ENCODE data around the gene ADARB2. TPM values are rescaled to one million over a fixed set of nuclear protein-coding genes. Genes with fewer than 3 reads are reported as not detected.

The ADARB2 gene
- total RNA-seq, 1 experiment from 2014 or later = not detected

DNA sequence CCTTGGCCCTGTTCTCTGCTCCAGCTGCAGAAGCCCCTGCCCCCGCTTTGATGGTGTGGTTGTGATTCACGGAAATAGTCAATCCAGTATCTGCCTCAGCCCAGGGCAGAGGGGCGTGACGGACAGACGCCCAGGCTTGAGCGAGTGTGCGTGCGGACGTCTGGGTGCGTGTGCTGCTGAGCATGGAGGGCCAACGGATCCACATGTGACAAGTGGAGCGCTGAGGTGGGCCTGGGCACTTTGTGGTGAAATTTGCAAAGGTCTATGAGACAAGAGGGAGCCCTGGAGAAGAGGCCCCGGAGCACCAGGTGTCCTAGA, 586.7 kb downstream of the ADARB2 start:
- in situ Hi-C loops (cut with HindIII; ENCODE audit: low sequenced_read_pairs) = no loop called here
- DNase-seq (ENCODE audit: low spot score) = no peak

DNA sequence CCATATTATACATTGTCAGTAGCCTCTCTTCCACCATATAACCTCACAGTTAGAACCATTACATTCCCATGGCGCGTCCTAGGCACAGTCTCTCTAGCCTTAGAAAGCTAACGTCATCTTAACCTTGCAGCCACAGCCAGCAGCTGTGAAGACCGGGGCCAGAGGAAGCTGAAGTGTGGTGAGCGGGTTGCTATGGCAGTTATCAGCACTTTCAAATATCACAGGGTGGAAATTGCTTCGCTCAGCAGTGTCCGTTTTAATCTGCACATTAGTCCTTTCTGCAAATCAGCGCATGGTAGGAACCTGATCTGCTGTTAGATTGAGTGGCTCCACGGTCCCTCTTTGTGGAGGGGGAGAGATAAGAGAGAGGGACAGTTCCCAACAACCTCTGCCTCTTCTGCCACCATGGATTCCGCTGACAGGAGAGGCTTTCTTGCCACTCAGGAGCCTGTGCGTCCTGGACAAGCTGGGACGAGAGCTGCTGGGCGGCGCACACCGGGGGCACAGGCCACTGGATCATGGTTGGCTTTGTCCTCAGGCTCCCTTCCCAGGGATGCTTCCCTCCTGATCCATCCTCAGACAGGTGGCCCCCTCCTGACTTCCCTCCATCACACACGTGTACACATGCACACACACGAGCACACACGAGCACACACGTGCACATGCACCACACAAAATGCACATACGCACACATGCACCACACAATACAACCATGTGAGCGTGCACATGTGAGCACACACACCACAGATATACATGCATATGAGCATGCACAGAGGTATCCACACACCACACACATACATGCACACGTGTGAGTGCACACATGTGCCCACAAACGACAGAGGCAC, 587.3 kb downstream of the ADARB2 start:
- in situ Hi-C loops (cut with HindIII; ENCODE audit: low sequenced_read_pairs) = no loop called here
- no peak for DNase-seq (ENCODE audit: low spot score)

GRCh38 chr10:1148855-1149605, 588.3 kb downstream of the ADARB2 start:
- in situ Hi-C loops (cut with HindIII; ENCODE audit: low sequenced_read_pairs) = no loop called here
- DNase-seq (ENCODE audit: low spot score) = no peak

GRCh38 chr10:1147810-1148209, 589.5 kb downstream of the ADARB2 start:
- in situ Hi-C loops (cut with HindIII; ENCODE audit: low sequenced_read_pairs) = no loop called here
- DNase-seq (ENCODE audit: low spot score) = no peak

GRCh38 chr10:1142596-1142995, 594.7 kb downstream of the ADARB2 start:
- in situ Hi-C loops (cut with HindIII; ENCODE audit: low sequenced_read_pairs) = no loop called here
- no peak for DNase-seq (ENCODE audit: low spot score)

DNA sequence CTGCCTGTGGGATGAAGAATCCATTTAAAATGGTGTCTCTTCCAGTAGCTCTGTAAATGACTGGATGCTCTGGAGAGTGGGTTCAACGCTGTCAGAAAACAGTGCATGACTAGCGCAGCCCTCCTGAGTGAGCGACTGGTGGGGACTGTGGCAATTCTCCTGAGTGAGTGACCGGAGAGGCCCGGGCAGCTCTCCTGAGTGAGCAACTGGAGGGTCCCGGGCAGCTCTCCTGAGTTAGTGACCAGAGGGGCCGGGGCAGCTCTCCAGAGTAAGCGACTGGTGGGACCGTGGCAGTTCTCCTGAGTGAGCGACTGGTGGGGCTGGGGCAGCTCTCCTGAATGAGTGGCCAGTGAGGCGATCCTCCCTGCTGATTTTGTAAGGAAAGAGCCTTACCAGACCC, 595.6 kb downstream of the ADARB2 start:
- in situ Hi-C loops (cut with HindIII; ENCODE audit: low sequenced_read_pairs) = no loop called here
- DNase-seq (ENCODE audit: low spot score) = no peak

DNA sequence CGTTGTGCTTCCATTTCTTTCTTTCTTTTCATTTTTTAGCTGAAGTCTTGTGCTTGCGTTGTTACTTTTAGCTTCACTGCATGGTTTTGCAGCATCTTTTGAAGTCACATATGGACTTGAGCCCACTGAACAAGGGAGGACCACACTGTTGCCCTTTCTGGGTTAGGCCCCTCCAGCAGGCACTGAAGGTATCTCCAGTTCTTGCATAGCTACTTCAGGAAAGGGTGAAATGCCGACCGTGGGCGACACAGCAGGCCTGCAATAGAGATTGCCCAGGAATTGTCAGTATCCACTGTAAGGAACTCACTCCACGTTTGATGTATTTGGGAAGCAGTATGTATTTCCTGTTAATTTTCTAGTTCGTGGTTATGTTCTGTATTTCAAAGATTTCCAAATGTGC, 596.1 kb downstream of the ADARB2 start:
- DNase-seq (ENCODE audit: low spot score) = no peak
- in situ Hi-C loops (cut with HindIII; ENCODE audit: low sequenced_read_pairs) = no loop called here

DNA sequence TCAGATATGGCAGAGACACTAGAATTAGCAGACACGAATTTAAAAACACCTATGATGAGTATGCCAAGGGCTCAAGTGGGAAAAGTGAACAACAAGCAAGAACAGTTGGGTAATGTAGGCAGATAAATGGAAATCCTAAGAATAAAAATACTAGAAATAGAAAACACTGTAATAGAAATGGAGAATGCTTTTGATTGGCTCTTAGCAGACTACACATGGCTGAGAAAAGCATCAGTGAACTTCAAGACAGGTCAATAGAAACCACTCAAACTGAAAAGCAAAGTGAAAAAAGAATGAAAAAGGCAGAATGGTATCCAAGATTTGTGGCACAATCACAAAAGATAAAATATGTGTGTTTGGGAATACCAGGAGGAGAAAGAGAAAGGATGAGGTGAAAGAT, 598.8 kb downstream of the ADARB2 start:
- DNase-seq (ENCODE audit: low spot score) = no peak
- in situ Hi-C loops (cut with HindIII; ENCODE audit: low sequenced_read_pairs) = no loop called here

DNA sequence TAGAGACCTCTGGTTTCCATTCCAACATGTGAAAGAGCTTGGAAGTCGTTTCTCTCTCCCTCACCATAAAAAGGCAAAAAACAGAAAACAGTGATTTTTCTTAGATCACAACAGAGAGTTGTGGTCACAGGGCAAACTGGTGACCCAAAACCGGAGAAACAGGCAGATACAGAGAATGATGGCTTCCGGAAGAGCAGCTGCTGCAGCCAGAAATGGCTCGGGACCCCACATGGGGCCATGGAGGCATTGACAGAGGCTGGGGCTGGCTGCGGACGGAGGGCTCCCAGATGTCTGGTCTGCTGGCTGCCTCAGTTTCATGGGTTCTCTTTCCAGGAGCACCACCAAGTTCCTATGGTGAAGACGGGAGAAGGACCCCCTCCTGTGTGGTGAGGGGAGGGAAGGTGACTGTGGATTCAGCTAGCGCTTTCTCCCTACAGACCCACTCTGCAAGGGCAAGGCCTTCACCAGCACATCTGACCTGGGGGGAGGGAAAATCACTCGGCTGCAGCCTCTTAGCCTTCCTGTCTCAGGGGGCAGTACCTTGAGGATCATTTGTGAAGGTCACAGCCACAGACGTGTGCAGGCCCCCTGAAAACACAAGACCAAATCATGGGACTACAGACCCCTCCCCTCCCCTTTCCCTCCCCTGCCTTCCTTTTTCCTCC, 599.7 kb downstream of the ADARB2 start:
- in situ Hi-C loops (cut with HindIII; ENCODE audit: low sequenced_read_pairs) = no loop called here
- DNase-seq (ENCODE audit: low spot score) = no peak

- DNase-seq (ENCODE audit: low spot score) = no peak
- in situ Hi-C loops (cut with HindIII; ENCODE audit: low sequenced_read_pairs) = no loop called here
Observed at GRCh38 chr10:1136268-1136667, 601.1 kb downstream of the ADARB2 start.

DNA sequence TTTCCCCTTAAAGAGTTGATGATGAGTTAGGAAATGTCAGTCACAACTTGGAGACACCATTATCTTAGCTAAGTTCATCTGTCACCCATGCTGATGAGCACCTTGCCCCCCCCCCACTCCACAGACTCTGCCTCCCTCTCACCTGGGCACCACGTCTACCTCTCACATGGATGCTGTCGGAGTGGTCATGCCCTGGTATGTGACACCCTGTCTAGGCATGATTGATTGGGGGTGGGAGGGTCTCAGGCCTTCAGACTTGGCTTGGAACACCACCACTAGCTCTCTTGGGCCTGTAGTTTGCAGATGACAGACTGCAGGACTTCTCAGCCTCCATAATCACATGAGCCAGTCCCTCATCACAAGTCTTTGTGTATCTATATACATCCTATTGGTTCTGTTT, 603.2 kb downstream of the ADARB2 start:
- in situ Hi-C loops (cut with HindIII; ENCODE audit: low sequenced_read_pairs) = no loop called here
- DNase-seq (ENCODE audit: low spot score) = no peak

- DNase-seq (ENCODE audit: low spot score) = no peak
- in situ Hi-C loops (cut with HindIII; ENCODE audit: low sequenced_read_pairs) = no loop called here
Observed at GRCh38 chr10:1133495-1134045, 603.8 kb downstream of the ADARB2 start.

- no peak for DNase-seq (ENCODE audit: low spot score)
Observed at GRCh38 chr10:1132584-1132983, 604.7 kb downstream of the ADARB2 start.

DNA sequence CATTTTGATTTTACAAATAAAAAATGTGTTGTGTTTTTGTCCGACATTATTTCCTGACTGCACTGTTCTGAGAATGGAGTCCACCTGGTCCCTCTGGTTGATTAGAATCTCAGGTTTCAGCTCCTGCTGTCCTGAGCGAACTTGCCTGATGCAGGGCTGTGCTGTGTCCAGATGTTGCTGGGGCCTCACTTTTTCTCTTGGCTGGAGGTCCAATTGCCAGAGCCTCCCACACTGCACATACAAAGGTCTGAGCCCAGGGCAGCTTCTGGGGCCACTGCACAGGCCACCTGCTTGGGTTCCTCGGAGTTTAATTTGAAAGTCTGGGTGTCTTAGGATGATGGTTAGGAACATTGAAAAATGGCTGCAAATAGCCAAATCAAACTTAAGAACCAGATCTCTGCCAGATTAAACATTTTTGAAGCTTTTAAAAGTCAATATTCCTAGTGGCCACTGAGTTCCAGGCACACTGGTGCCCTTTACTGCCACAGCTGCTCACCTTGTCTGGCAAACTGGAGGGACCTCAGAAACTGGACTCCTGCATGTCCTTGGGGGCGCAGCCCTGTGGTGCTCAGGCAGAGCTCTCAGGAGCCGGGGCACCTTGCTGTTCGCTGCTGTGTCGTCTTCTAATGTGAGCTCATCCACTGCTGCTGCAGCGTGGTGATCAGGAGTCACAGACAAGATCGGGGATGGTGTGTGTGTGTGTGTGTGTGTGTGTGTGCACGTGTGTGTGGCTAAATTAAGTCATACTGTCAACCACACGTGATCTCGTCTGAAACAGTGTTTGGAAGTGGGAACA, 606.1 kb downstream of the ADARB2 start:
- no peak for DNase-seq (ENCODE audit: low spot score)
- in situ Hi-C loops (cut with HindIII; ENCODE audit: low sequenced_read_pairs) = no loop called here

More at GRCh38 chr10:1132584-1132983, 604.7 kb downstream of the ADARB2 start:
- in situ Hi-C loops (cut with HindIII; ENCODE audit: low sequenced_read_pairs) = no loop called here

DNA sequence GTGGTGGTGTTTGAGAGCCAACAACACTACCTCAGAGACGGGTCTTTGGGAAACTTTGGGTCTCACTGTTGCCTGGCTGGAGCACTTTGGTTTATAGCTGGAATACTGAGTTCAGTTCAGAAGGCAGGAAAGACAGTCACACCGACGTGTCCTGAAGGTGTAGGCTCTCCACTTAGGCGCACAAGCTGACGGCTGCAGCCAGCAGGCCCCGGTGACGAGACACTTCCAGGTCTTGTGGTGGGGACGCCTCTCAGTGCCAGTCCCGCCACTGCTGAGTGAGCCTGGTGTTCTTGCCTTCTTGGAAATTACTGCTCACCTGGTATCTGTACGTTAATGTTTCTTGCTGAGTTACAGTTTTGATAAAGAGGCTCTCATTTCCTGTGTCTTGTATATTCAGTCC, 607.1 kb downstream of the ADARB2 start:
- DNase-seq (ENCODE audit: low spot score) = no peak
- in situ Hi-C loops (cut with HindIII; ENCODE audit: low sequenced_read_pairs) = no loop called here

GRCh38 chr10:1128649-1129048, 608.7 kb downstream of the ADARB2 start:
- DNase-seq (ENCODE audit: low spot score) = no peak
- in situ Hi-C loops (cut with HindIII; ENCODE audit: low sequenced_read_pairs) = no loop called here

GRCh38 chr10:1128115-1128514, 609.2 kb downstream of the ADARB2 start:
- no peak for DNase-seq (ENCODE audit: low spot score)
- in situ Hi-C loops (cut with HindIII; ENCODE audit: low sequenced_read_pairs) = no loop called here

DNA sequence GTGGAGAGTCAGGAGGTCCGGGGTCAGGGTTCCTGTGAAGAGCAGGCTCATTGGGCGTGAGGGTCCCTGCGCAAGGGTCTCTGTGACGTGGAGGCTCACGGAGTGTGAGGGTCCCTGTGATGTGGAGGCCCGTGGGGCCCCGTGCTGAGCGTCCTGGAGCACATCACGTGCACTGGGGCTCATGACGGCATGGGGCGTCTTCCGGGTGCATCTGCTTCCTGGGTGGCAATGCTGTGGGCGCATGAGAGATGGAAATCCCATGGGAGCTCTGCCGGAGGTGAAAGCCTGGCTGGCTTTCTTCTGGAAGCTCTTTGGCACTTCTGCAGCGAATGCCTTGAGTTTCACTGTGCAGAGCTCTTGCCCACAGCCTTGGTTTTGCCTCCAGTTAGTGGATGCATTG, 609.7 kb downstream of the ADARB2 start:
- in situ Hi-C loops (cut with HindIII; ENCODE audit: low sequenced_read_pairs) = no loop called here
- no peak for DNase-seq (ENCODE audit: low spot score)
